K562 (cell line): Measurements from ENCODE around the gene ABHD4. TPM values are rescaled to one million over a fixed set of nuclear protein-coding genes. Genes with fewer than 3 reads are reported as not detected.

Experiments used
- ARID4B ChIP-seq: sonication (generic); formaldehyde crosslinking; IDR thresholded peaks from 2 replicates; pipeline ENCODE4 v1.8.0; 2022; ENCODE audit warnings: mild to moderate bottlenecking, missing genetic modification reagents
- CCNT2 ChIP-seq: IDR thresholded peaks from 2 replicates; pipeline ENCODE4 v1.6.1; 2011; ENCODE audit warnings: borderline replicate concordance, low read depth, mild to moderate bottlenecking, moderate library complexity, mixed read lengths, low read length; ENCODE audit not compliant: insufficient read length; ENCODE audit errors: extremely low read depth
- CTCF ChIP-seq, 3 experiments: IDR thresholded peaks in 2 of 3; conservative IDR thresholded peaks in 1 of 3; 2 replicates each; pipeline ENCODE4 v1.5.1; 2011 to 2012; ENCODE audit warnings: low read length in 3 of 3, mild to moderate bottlenecking in 3 of 3, control low read depth in 2 of 3, improper control_type of control experiment in 1 of 3, inconsistent platforms in 1 of 3, low read depth in 1 of 3, mixed read lengths in 1 of 3, moderate library complexity in 1 of 3; ENCODE audit not compliant: insufficient read depth in 2 of 3
- FOXK2 ChIP-seq, 2 experiments: fragments of 450-650 bp; IDR thresholded peaks in 1 of 2; conservative IDR thresholded peaks in 1 of 2; 2 replicates each; pipeline ENCODE4 v1.6.1; 2016; ENCODE audit warnings: low read depth in 2 of 2, mild to moderate bottlenecking in 1 of 2
- HDAC1 ChIP-seq, 2 experiments: fragments of 450-650 bp; IDR thresholded peaks; 2 replicates each; pipeline ENCODE4 v1.6.1; 2016 to 2017; ENCODE audit warnings: inconsistent platforms in 1 of 2, mild to moderate bottlenecking in 1 of 2, moderate library complexity in 1 of 2
- NFRKB ChIP-seq: fragments of 450-650 bp; IDR thresholded peaks from 2 replicates; pipeline ENCODE4 v1.6.1; 2016; ENCODE audit warnings: low read depth
- NR2C2 ChIP-seq, 2 experiments: fragments of 200-800 bp in 1 of 2; sonication (Bioruptor generic) in 1 of 2; sonication (generic) in 1 of 2; formaldehyde crosslinking in 1 of 2; IDR thresholded peaks; 2 replicates each; pipeline versions ENCODE4 v1.6.1 to v1.8.0; 2016 to 2022; ENCODE audit warnings: mild to moderate bottlenecking in 1 of 2, missing compliant biosample characterization in 1 of 2, missing genetic modification characterization in 1 of 2, missing genetic modification reagents in 1 of 2
- PHTF2 ChIP-seq: fragments of 250-450 bp; sonication (Bioruptor Pico); IDR thresholded peaks from 2 replicates; pipeline ENCODE4 v1.5.0; 2021; ENCODE audit warnings: mild to moderate bottlenecking
- ZNF318 ChIP-seq, 2 experiments: fragments of 450-650 bp; IDR thresholded peaks; 2 replicates each; pipeline ENCODE4 v1.6.1; 2016; ENCODE audit warnings: mild to moderate bottlenecking in 2 of 2, borderline replicate concordance in 1 of 2, low read depth in 1 of 2, moderate library complexity in 1 of 2
- ZNF347 ChIP-seq: fragments of 450-650 bp; formaldehyde crosslinking; IDR thresholded peaks from 2 replicates; pipeline ENCODE4 v1.4.0; 2020; ENCODE audit warnings: low read depth, mild to moderate bottlenecking, moderate library complexity
- polyA plus RNA-seq, 8 experiments: library from polyadenylated mRNA; depleted of rRNA in 4 of 8; stranded (reverse) in 5 of 8; unstranded in 3 of 8; fragments of >200 nt; fragmentation: Nextera tagmentation in 2 of 8; fragmentation: Illumina TruSeq in 1 of 8; extraction: Ambion mirVana in 2 of 8; extraction: Trizol in 1 of 8; gene quantifications; 2 replicates each; pipeline versions ENCODE4 v1.2.1 to v1.2.3, GENCODE V29; 2011 to 2014; ENCODE audit warnings: inconsistent platforms in 1 of 8, missing spikeins in 1 of 8
- total RNA-seq, 7 experiments: library from RNA; depleted of rRNA in 6 of 7; stranded (reverse); fragments of >200 nt in 6 of 7; fragmentation: Illumina TruSeq in 2 of 7; extraction: Trizol in 2 of 7; gene quantifications; 2 replicates each; pipeline versions ENCODE4 v1.2.1 to v1.2.3, GENCODE V29; 2011 to 2021; ENCODE audit warnings: low replicate concordance in 1 of 7

Gene ABHD4
- total and polyA plus RNA-seq, 9 of the 15 experiments (the other 6 are each of a cell fraction or from before 2014, with no cell fraction given) = 3.6 to 12.0 (median 7.2) TPM

- TF ChIP-seq CTCF (IDR thresholded peaks at IDR 0.05 in 2 of 3, conservative IDR thresholded peaks at IDR 0.05 in 1 of 3; ENCODE audit: insufficient read depth in 2 of 3, low read depth in 1 of 3, low read length in 3 of 3) (no peak), PHTF2 (CRISPR knock-in tag) (no peak), CCNT2 (peak; percentile 51), HDAC1 (IDR thresholded peaks at IDR 0.05) (peak in 1 of 2 experiments; percentile 43; a peak in 2 of 4 replicates), FOXK2 (conservative IDR thresholded peaks at IDR 0.05 in 1 of 2, IDR thresholded peaks at IDR 0.05 in 1 of 2; ENCODE audit: low read depth in 2 of 2) (peak; percentile 91 to 93), ZNF347 (CRISPR knock-in tag) (no peak), ZNF318 (IDR thresholded peaks at IDR 0.05; ENCODE audit: borderline replicate concordance in 1 of 2, low read depth in 1 of 2) (no peak), NFRKB (peak; percentile 53; the same call in 1 of the 2 replicates), NR2C2 (CRISPR knock-in tag; IDR thresholded peaks at IDR 0.05) (no peak), NR2C2 (tag; IDR thresholded peaks at IDR 0.05) (peak; percentile 40; the same call in 1 of the 2 replicates), ARID4B (CRISPR knock-in tag) (peak; percentile 61)
Observed at GRCh38 chr14:22598099-22598895, at the start of gene ABHD4 (continued).
